Measurements from ENCODE around the gene HOGA1.

DNA sequence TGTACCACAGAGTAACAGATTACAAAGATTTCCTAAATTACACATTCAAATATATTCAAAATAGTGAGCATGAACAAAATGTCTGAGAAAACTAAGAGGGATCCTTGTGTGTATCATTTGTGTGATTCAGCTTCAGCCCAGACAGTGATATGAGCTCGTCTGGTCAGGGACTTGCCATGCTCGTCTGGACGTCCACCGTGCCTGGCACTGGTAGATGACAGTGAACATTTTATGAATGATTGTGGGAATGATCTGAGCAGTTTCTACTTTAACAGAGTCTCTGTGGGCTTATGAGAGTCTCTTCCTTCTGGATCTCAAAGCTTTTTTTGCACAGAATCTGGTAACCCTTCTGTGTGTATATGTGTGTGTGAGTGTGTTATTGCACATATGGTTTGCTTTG, 45.8 kb upstream of the HOGA1 start:
- TF ChIP-seq, protein P1, sequence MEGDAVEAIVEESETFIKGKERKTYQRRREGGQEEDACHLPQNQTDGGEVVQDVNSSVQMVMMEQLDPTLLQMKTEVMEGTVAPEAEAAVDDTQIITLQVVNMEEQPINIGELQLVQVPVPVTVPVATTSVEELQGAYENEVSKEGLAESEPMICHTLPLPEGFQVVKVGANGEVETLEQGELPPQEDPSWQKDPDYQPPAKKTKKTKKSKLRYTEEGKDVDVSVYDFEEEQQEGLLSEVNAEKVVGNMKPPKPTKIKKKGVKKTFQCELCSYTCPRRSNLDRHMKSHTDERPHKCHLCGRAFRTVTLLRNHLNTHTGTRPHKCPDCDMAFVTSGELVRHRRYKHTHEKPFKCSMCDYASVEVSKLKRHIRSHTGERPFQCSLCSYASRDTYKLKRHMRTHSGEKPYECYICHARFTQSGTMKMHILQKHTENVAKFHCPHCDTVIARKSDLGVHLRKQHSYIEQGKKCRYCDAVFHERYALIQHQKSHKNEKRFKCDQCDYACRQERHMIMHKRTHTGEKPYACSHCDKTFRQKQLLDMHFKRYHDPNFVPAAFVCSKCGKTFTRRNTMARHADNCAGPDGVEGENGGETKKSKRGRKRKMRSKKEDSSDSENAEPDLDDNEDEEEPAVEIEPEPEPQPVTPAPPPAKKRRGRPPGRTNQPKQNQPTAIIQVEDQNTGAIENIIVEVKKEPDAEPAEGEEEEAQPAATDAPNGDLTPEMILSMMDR (conservative IDR thresholded peaks at IDR 0.05; ENCODE audit: low read depth, low read length) = no peak
- no peak for TF ChIP-seq EZH2 (IDR thresholded peaks at IDR 0.05; ENCODE audit: borderline replicate concordance, low read depth, low read length, poor library complexity, severe bottlenecking)

Data from A673 (cell line).